Progenitor cell of endocrine pancreas (in vitro differentiated cells): ENCODE data around the gene ORM1. TPM values are rescaled to one million over a fixed set of nuclear protein-coding genes. Genes with fewer than 3 reads are reported as not detected.
A peak's percentile ranks its signal among the peaks of the same experiment; 100 is the strongest.

Experiments
- DNase-seq: peaks from one replicate; pipeline ENCODE4 v3.0.0; 2021; ENCODE audit warnings: low spot score; ENCODE audit not compliant: unreplicated experiment
- H3K27ac Mint-ChIP-seq: 2 replicates; pipeline ENCODE4 v1.8.0; 2021; ENCODE audit warnings: mild to moderate bottlenecking, moderate library complexity, mixed read lengths
- H3K27me3 Mint-ChIP-seq: 2 replicates; pipeline ENCODE4 v1.8.0; 2021; ENCODE audit warnings: mixed read lengths
- H3K36me3 Mint-ChIP-seq: 2 replicates; pipeline ENCODE4 v1.8.0; 2022; ENCODE audit warnings: mixed read lengths; ENCODE audit not compliant: insufficient read depth
- H3K4me1 Mint-ChIP-seq: 2 replicates; pipeline ENCODE4 v1.8.0; 2021; ENCODE audit warnings: low read depth, mixed read lengths
- H3K4me3 Mint-ChIP-seq: 2 replicates; pipeline ENCODE4 v1.8.0; 2021; ENCODE audit warnings: low read depth, mild to moderate bottlenecking, moderate library complexity, mixed read lengths
- H3K9me3 Mint-ChIP-seq: 2 replicates; pipeline ENCODE4 v1.8.0; 2021; ENCODE audit warnings: low read depth, mixed read lengths
- CTCF ChIP-seq: fragments of 200-600 bp; sonication (generic); IDR thresholded peaks from one replicate; pipeline ENCODE4 v1.5.0; 2021; ENCODE audit warnings: antibody characterized with exemption, mild to moderate bottlenecking; ENCODE audit not compliant: unreplicated experiment
- total RNA-seq: library from RNA; stranded (reverse); gene quantifications from 2 replicates; pipeline ENCODE4 v1.2.1, GENCODE V29; 2021

Gene ORM1
- total RNA-seq, 1 donor from 2014 or later, result 9.3 TPM

- no peaks in the 10 kb centered on the region for H3K27me3 Mint-ChIP-seq
- H3K9me3 Mint-ChIP-seq, result no peaks in the 10 kb centered on the region
- no peak for TF ChIP-seq CTCF
- no peak overlapping the region for H3K27ac Mint-ChIP-seq
- DNase-seq, result no peak
- no peak overlapping the region for H3K4me3 Mint-ChIP-seq
- peaks cover 14% of the 10 kb centered on the region for H3K36me3 Mint-ChIP-seq
- H3K4me1 Mint-ChIP-seq, result no peaks in the 10 kb centered on the region
Measured at GRCh38 chr9:114311571-114312512, 11.1 kb upstream of the ORM1 start.

DNA sequence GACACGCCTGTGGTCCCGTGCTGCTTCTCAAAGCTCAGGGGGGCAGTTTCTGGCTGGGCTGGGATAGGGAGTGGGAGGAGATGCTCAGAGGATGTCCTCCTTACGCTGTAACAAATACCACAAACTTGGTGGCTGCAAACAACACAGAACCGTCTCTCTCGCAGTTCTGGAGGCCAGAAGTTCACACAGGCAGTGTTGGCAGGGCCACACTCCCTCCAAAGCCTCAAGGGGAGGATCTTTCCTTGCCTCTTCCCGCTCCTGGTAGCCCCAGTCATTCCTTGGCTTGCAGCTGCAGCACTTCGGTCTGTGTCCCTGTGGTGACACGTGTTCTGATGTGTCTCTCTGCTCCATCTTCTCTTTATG, 10.4 kb upstream of the ORM1 start:
- H3K4me3 Mint-ChIP-seq, result no peak overlapping the region
- H3K9me3 Mint-ChIP-seq, result no peaks in the 10 kb centered on the region
- TF ChIP-seq CTCF, result no peak
- peaks cover 14% of the 10 kb centered on the region for H3K36me3 Mint-ChIP-seq
- H3K27me3 Mint-ChIP-seq, result no peaks in the 10 kb centered on the region
- no peaks in the 10 kb centered on the region for H3K4me1 Mint-ChIP-seq
- H3K27ac Mint-ChIP-seq, result no peak overlapping the region
- DNase-seq, result no peak

GRCh38 chr9:114313186-114313585, 9.7 kb upstream of the ORM1 start:
- Mint-ChIP-seq H3K4me3 (no peak overlapping the region), H3K4me1 (no peaks in the 10 kb centered on the region), H3K36me3 (peaks cover 12% of the 10 kb centered on the region), H3K9me3 (no peaks in the 10 kb centered on the region), H3K27me3 (no peaks in the 10 kb centered on the region), H3K27ac (no peak overlapping the region)
- no peak for TF ChIP-seq CTCF
- no peak for DNase-seq

DNA sequence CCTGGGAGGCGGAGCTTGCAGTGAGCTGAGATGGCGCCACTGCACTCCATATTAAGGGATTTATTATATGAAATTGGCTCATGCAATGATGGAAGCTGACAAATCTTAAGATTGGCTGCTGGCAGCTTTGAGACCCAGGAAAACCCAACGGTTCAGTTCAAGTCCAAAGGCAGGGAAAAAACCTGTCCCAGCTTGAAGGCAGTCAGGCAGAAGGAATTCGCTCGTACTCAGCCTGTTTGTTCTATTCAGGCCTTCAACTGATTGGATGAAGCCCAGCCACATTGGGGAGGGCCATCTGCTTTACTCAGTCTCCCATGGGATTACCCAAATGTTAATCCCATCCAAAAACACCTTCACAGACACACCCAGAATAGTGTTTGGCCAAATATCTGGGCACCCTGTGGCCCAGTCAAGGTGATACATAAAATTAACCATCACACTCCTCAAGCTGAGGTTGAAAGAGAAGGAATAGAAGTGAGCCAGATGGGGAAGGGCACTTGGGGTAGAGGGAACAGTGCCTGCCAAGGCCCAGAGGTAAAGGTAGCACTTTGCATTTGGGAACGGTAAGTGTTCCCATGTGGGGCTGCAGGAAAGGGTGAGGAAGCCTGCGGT, 8.5 kb upstream of the ORM1 start:
- Mint-ChIP-seq H3K9me3 (no peaks in the 10 kb centered on the region), H3K4me1 (no peaks in the 10 kb centered on the region), H3K27ac (peak overlapping the region; percentile 4), H3K4me3 (no peak overlapping the region), H3K36me3 (peaks cover 12% of the 10 kb centered on the region), H3K27me3 (peaks cover 5% of the 10 kb centered on the region)
- DNase-seq, result no peak
- TF ChIP-seq CTCF, result no peak

GRCh38 chr9:114314881-114315722, 7.8 kb upstream of the ORM1 start:
- Mint-ChIP-seq H3K27me3 (peaks cover 5% of the 10 kb centered on the region), H3K27ac (peak overlapping the region; percentile 4), H3K4me1 (no peaks in the 10 kb centered on the region), H3K9me3 (no peaks in the 10 kb centered on the region), H3K4me3 (no peak overlapping the region), H3K36me3 (peaks cover 11% of the 10 kb centered on the region)
- TF ChIP-seq CTCF, result no peak
- no peak for DNase-seq
